Measurements from ENCODE around the gene TMEM131.
"Not testable (repeated sequence)": the region's sequence is repeated elsewhere in the genome, so short reads cannot be mapped to it uniquely, and the experiment has no call there.

Gene TMEM131

DNA sequence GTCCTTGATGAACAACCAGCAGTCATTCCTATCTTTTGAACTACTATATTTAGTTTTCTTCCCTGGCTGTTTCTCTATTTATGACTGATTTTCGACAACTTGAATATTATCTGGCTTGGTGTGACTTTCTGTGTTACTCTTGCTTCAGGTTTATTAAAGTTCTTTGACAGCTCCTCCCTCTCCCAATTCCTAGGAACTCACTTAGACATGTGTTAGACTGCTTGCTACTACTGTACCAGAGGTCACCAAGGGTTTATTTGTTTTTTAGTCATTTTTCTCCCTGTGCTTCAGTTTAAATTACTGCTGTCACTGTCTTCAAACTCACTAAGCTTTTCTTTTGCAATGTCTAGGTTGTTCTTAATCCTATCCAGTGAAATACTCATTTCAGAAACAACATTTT, 90.5 kb downstream of the TMEM131 start:
- Histone ChIP-seq H3K4me3 (ENCODE audit: low read depth, low read length) (no peak overlapping the region), H3K9me3 (no peaks in the 10 kb centered on the region), H3K4me1 (no peaks in the 10 kb centered on the region), H3K27me3 (no peaks in the 10 kb centered on the region), H3K36me3 (no peaks in the 10 kb centered on the region)
- no peak for DNase-seq
- TF ChIP-seq, protein P1, sequence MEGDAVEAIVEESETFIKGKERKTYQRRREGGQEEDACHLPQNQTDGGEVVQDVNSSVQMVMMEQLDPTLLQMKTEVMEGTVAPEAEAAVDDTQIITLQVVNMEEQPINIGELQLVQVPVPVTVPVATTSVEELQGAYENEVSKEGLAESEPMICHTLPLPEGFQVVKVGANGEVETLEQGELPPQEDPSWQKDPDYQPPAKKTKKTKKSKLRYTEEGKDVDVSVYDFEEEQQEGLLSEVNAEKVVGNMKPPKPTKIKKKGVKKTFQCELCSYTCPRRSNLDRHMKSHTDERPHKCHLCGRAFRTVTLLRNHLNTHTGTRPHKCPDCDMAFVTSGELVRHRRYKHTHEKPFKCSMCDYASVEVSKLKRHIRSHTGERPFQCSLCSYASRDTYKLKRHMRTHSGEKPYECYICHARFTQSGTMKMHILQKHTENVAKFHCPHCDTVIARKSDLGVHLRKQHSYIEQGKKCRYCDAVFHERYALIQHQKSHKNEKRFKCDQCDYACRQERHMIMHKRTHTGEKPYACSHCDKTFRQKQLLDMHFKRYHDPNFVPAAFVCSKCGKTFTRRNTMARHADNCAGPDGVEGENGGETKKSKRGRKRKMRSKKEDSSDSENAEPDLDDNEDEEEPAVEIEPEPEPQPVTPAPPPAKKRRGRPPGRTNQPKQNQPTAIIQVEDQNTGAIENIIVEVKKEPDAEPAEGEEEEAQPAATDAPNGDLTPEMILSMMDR (IDR thresholded peaks at IDR 0.05; ENCODE audit: low read depth, low read length) = no peak

- no peak for DNase-seq
- Histone ChIP-seq H3K4me1 (no peaks in the 10 kb centered on the region), H3K27me3 (no peaks in the 10 kb centered on the region), H3K4me3 (ENCODE audit: low read depth, low read length) (no peak overlapping the region), H3K36me3 (no peaks in the 10 kb centered on the region), H3K9me3 (no peaks in the 10 kb centered on the region)
- TF ChIP-seq, protein P1 (IDR thresholded peaks at IDR 0.05; ENCODE audit: low read depth, low read length) = no peak
These were observed 93.9 kb downstream of the TMEM131 start for GRCh38 chr2:97901862-97902261.

DNA sequence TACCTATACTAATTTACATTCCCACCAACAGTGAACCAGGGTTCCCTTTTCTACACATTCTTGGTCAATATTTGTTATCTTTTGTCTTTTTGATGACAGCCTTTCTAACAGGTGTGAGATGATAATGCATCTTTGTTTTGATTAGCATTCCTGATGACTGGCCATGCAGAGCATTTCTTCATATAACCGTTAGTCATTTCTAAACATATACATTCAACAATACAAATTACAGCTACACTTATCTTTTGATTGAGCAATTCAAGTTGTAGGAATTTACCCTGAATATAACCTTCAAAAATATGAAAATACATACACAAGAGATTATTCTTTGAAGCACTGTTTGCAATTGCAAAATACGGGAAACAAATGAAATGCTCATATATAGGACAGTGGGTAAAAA, 94.9 kb downstream of the TMEM131 start:
- H3K4me1 ChIP-seq = no peaks in the 10 kb centered on the region
- no peak for DNase-seq
- no peaks in the 10 kb centered on the region for H3K27me3 ChIP-seq
- TF ChIP-seq, protein P1 (IDR thresholded peaks at IDR 0.05; ENCODE audit: low read depth, low read length) = no peak
- H3K4me3 ChIP-seq (ENCODE audit: low read depth, low read length) = no peak overlapping the region
- no peaks in the 10 kb centered on the region for H3K9me3 ChIP-seq
- H3K36me3 ChIP-seq = no peaks in the 10 kb centered on the region

DNA sequence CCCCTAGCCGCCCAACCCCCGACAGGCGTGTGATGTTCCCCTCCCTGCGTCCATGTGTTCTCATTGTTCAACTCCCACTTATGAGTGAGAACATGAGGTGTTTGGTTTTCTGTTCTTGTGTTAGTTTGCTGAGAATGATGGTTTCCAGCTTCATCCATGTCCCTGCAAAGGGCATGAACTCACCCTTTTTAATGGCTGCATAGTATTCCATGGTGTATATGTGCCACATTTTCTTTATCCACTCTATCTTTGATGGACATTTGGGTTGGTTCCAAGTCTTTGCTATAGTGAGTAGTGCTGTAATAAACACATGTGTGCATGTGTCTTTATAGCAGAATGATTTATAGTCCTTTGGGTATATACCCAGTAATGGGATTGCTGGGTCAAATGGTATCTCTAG, 102.7 kb downstream of the TMEM131 start:
- not testable (repeated sequence) for H3K9me3 ChIP-seq; H3K27me3 ChIP-seq; H3K4me3 ChIP-seq (ENCODE audit: low read depth, low read length); H3K36me3 ChIP-seq; DNase-seq; H3K4me1 ChIP-seq

GRCh38 chr2:97891611-97892010, 104.1 kb downstream of the TMEM131 start:
- H3K27me3 ChIP-seq = no peaks in the 10 kb centered on the region
- no peaks in the 10 kb centered on the region for H3K4me1 ChIP-seq
- no peaks in the 10 kb centered on the region for H3K9me3 ChIP-seq
- DNase-seq = no peak
- peaks cover 3% of the 10 kb centered on the region; the same call in 1 of the 2 replicates for H3K36me3 ChIP-seq
- TF ChIP-seq, protein P1 (IDR thresholded peaks at IDR 0.05; ENCODE audit: low read depth, low read length) = no peak
- no peak overlapping the region for H3K4me3 ChIP-seq (ENCODE audit: low read depth, low read length)

DNA sequence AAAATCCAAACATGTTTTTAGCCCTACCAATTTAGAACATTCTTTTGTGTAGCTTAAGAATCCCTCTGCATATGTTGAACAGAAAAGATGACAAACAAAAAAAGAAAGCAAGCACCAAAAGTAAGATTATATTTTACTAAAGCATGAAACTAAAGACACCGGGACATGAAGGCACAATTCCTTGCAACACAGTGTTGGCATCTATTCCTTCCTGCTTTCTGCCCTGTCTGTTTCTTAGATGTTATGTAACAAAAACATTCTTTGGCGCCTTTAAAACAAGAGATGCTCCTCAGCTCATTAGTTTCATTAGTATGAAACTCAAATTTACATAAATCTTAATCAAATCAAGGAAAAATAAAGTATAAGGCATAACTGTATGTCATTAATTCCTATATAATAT, 106.6 kb downstream of the TMEM131 start:
- TF ChIP-seq, protein P1 (IDR thresholded peaks at IDR 0.05; ENCODE audit: low read depth, low read length) = no peak
- H3K36me3 ChIP-seq = peaks cover 3% of the 10 kb centered on the region
- DNase-seq = no peak
- H3K27me3 ChIP-seq = no peaks in the 10 kb centered on the region
- no peak overlapping the region for H3K4me3 ChIP-seq (ENCODE audit: low read depth, low read length)
- H3K9me3 ChIP-seq = no peaks in the 10 kb centered on the region
- H3K4me1 ChIP-seq = no peaks in the 10 kb centered on the region

- no peaks in the 10 kb centered on the region for H3K4me1 ChIP-seq
- DNase-seq = no peak
- H3K36me3 ChIP-seq = peaks cover 3% of the 10 kb centered on the region
- H3K27me3 ChIP-seq = no peaks in the 10 kb centered on the region
- H3K4me3 ChIP-seq (ENCODE audit: low read depth, low read length) = no peak overlapping the region
- no peaks in the 10 kb centered on the region for H3K9me3 ChIP-seq
- TF ChIP-seq, protein P1 (IDR thresholded peaks at IDR 0.05; ENCODE audit: low read depth, low read length) = no peak
These were observed 109.9 kb downstream of the TMEM131 start for GRCh38 chr2:97885841-97886240.
